ENCODE measurements around the gene ANKRD11. TPM values are rescaled to one million over a fixed set of nuclear protein-coding genes. Genes with fewer than 3 reads are reported as not detected.

The ANKRD11 gene
- total RNA-seq, 2 experiments from 2014 or later, result 199 to 208 TPM

GRCh38 chr16:89295915-89296314 is 194.4 kb downstream of the ANKRD11 start:
- Mint-ChIP-seq H3K27ac (peak overlapping the region; percentile 47), H3K9me3 (no peaks in the 10 kb centered on the region), H3K4me1 (peaks cover 44% of the 10 kb centered on the region), H3K4me3 (no peak overlapping the region), H3K36me3 (ENCODE audit: low read depth) (peaks cover 26% of the 10 kb centered on the region), H3K27me3 (no peaks in the 10 kb centered on the region)
- ChIA-PET CTCF (interaction anchor here (0.9 kb wide), 1 partner anchor 19 kb away, joined by 4 read pairs; no protein-coding TSS in a partner anchor), POLR2A (interaction anchor here (1.3 to 3.9 kb wide), 2 partner anchors 17 to 33 kb away, joined by 3 to 17 read pairs; no protein-coding TSS in a partner anchor)
- DNase-seq, result no peak

GRCh38 chr16:89295071-89295900 is 195.1 kb downstream of the ANKRD11 start:
- CTCF ChIA-PET, result no interaction called here
- no peak for DNase-seq
- POLR2A ChIA-PET, result interaction anchor here (1.0 to 3.9 kb wide), 3 partner anchors 18 to 32 kb away, joined by 3 to 17 read pairs (median 4); no protein-coding TSS in a partner anchor
- no peak overlapping the region for H3K4me3 Mint-ChIP-seq
- H3K9me3 Mint-ChIP-seq, result no peaks in the 10 kb centered on the region
- no peak overlapping the region for H3K27ac Mint-ChIP-seq
- H3K4me1 Mint-ChIP-seq, result peaks cover 40% of the 10 kb centered on the region
- no peaks in the 10 kb centered on the region for H3K27me3 Mint-ChIP-seq
- peaks cover 24% of the 10 kb centered on the region for H3K36me3 Mint-ChIP-seq (ENCODE audit: low read depth)

GRCh38 chr16:89294486-89294885 is 195.9 kb downstream of the ANKRD11 start:
- no peaks in the 10 kb centered on the region for H3K9me3 Mint-ChIP-seq
- CTCF ChIA-PET, result interaction anchor here (1.2 kb wide), 1 partner anchor 67 kb away, joined by 3 read pairs; no protein-coding TSS in a partner anchor
- POLR2A ChIA-PET, result interaction anchor here (0.6 to 2.0 kb wide), 3 partner anchors 20 to 222 kb away, joined by 3 to 5 read pairs (median 4); no protein-coding TSS in a partner anchor
- H3K36me3 Mint-ChIP-seq (ENCODE audit: low read depth), result peaks cover 27% of the 10 kb centered on the region
- peaks cover 41% of the 10 kb centered on the region for H3K4me1 Mint-ChIP-seq
- no peak overlapping the region for H3K27ac Mint-ChIP-seq
- DNase-seq, result no peak
- H3K27me3 Mint-ChIP-seq, result no peaks in the 10 kb centered on the region
- H3K4me3 Mint-ChIP-seq, result no peak overlapping the region

GRCh38 chr16:89293276-89294143 is 196.9 kb downstream of the ANKRD11 start:
- Mint-ChIP-seq H3K9me3 (no peaks in the 10 kb centered on the region), H3K4me3 (no peak overlapping the region), H3K27me3 (no peaks in the 10 kb centered on the region), H3K36me3 (ENCODE audit: low read depth) (peaks cover 26% of the 10 kb centered on the region), H3K4me1 (peaks cover 37% of the 10 kb centered on the region), H3K27ac (no peak overlapping the region)
- POLR2A ChIA-PET, result interaction anchor here (0.7 to 2.0 kb wide), 3 partner anchors 17 to 53 kb away, joined by 3 to 5 read pairs (median 4); no protein-coding TSS in a partner anchor
- DNase-seq, result no peak
- CTCF ChIA-PET, result interaction anchor here (0.5 to 1.2 kb wide), 3 partner anchors 57 to 527 kb away, joined by 3 read pairs; no protein-coding TSS in a partner anchor

GRCh38 chr16:89292443-89293078 is 197.8 kb downstream of the ANKRD11 start:
- POLR2A ChIA-PET, result interaction anchor here (2.0 kb wide), 1 partner anchor 52 kb away, joined by 5 read pairs; no protein-coding TSS in a partner anchor
- Mint-ChIP-seq H3K27ac (peak overlapping the region; percentile 23), H3K4me1 (peaks cover 28% of the 10 kb centered on the region), H3K9me3 (no peaks in the 10 kb centered on the region), H3K27me3 (no peaks in the 10 kb centered on the region), H3K4me3 (no peak overlapping the region), H3K36me3 (ENCODE audit: low read depth) (peaks cover 28% of the 10 kb centered on the region)
- CTCF ChIA-PET, result interaction anchor here (0.5 kb wide), 1 partner anchor 528 kb away, joined by 3 read pairs; no protein-coding TSS in a partner anchor
- no peak for DNase-seq

- peaks cover 20% of the 10 kb centered on the region for H3K4me1 Mint-ChIP-seq
- H3K27me3 Mint-ChIP-seq, result no peaks in the 10 kb centered on the region
- no peak overlapping the region for H3K4me3 Mint-ChIP-seq
- peaks cover 24% of the 10 kb centered on the region for H3K36me3 Mint-ChIP-seq (ENCODE audit: low read depth)
- ChIA-PET POLR2A (no interaction called here), CTCF (no interaction called here)
- H3K27ac Mint-ChIP-seq, result no peak overlapping the region
- H3K9me3 Mint-ChIP-seq, result no peaks in the 10 kb centered on the region
- no peak for DNase-seq
Observed at GRCh38 chr16:89291776-89292175, 198.6 kb downstream of the ANKRD11 start.

GRCh38 chr16:89291363-89291762 is 199.0 kb downstream of the ANKRD11 start:
- DNase-seq, result no peak
- Mint-ChIP-seq H3K9me3 (no peaks in the 10 kb centered on the region), H3K4me3 (no peak overlapping the region), H3K27ac (no peak overlapping the region), H3K27me3 (no peaks in the 10 kb centered on the region), H3K36me3 (ENCODE audit: low read depth) (peaks cover 25% of the 10 kb centered on the region), H3K4me1 (peaks cover 16% of the 10 kb centered on the region)
- ChIA-PET POLR2A (no interaction called here), CTCF (no interaction called here)

GRCh38 chr16:89290887-89291286 is 199.5 kb downstream of the ANKRD11 start:
- Mint-ChIP-seq H3K4me1 (peaks cover 11% of the 10 kb centered on the region), H3K27me3 (no peaks in the 10 kb centered on the region), H3K27ac (no peak overlapping the region), H3K9me3 (no peaks in the 10 kb centered on the region), H3K4me3 (no peak overlapping the region), H3K36me3 (ENCODE audit: low read depth) (peaks cover 28% of the 10 kb centered on the region)
- no peak for DNase-seq
- ChIA-PET CTCF (no interaction called here), POLR2A (no interaction called here)

- CTCF ChIA-PET, result no interaction called here
- no peak overlapping the region for H3K27ac Mint-ChIP-seq
- H3K27me3 Mint-ChIP-seq, result no peaks in the 10 kb centered on the region
- DNase-seq, result no peak
- peaks cover 29% of the 10 kb centered on the region for H3K36me3 Mint-ChIP-seq (ENCODE audit: low read depth)
- POLR2A ChIA-PET, result no interaction called here
- H3K4me3 Mint-ChIP-seq, result no peak overlapping the region
- no peaks in the 10 kb centered on the region for H3K9me3 Mint-ChIP-seq
- H3K4me1 Mint-ChIP-seq, result peaks cover 11% of the 10 kb centered on the region
Observed at GRCh38 chr16:89290472-89290871, 199.9 kb downstream of the ANKRD11 start.

GRCh38 chr16:89289428-89290395 is 200.6 kb downstream of the ANKRD11 start:
- peak; percentile 72 for DNase-seq
- Mint-ChIP-seq H3K27ac (no peak overlapping the region), H3K4me1 (peaks cover 10% of the 10 kb centered on the region), H3K9me3 (no peaks in the 10 kb centered on the region), H3K4me3 (no peak overlapping the region), H3K27me3 (no peaks in the 10 kb centered on the region), H3K36me3 (ENCODE audit: low read depth) (peaks cover 29% of the 10 kb centered on the region)
- CTCF ChIA-PET, result interaction anchor here (0.7 to 1.6 kb wide), 10 partner anchors 14 to 72 kb away, joined by 3 to 7 read pairs (median 3); partner anchors contain the start of gene ZNF778
- POLR2A ChIA-PET, result interaction anchor here (1.6 kb wide), 1 partner anchor 8 kb away, joined by 6 read pairs; no protein-coding TSS in a partner anchor

- Mint-ChIP-seq H3K36me3 (ENCODE audit: low read depth) (peaks cover 29% of the 10 kb centered on the region), H3K27ac (no peak overlapping the region), H3K4me1 (peaks cover 5% of the 10 kb centered on the region), H3K4me3 (no peak overlapping the region), H3K27me3 (no peaks in the 10 kb centered on the region), H3K9me3 (no peaks in the 10 kb centered on the region)
- CTCF ChIA-PET, result interaction anchor here (0.7 to 1.6 kb wide), 11 partner anchors 14 to 120 kb away, joined by 3 to 7 read pairs (median 3); partner anchors contain the start of gene ZNF778
- DNase-seq, result no peak
- POLR2A ChIA-PET, result interaction anchor here (1.6 kb wide), 1 partner anchor 8 kb away, joined by 6 read pairs; no protein-coding TSS in a partner anchor
Observed at GRCh38 chr16:89288966-89289365, 201.4 kb downstream of the ANKRD11 start.

Measured in activated CD4-positive, alpha-beta memory T cell treated with anti-CD3 and anti-CD28 coated beads, Interleukin-2, amount 10 ng/mL, durations not matched to agents 7 days and 5 days (primary cell).